Mesothelial cell of epicardium (in vitro differentiated cells): ENCODE data around the gene PCDHGA3. TPM values are rescaled to one million over a fixed set of nuclear protein-coding genes. Genes with fewer than 3 reads are reported as not detected.
"Not testable (repeated sequence)": the region's sequence is repeated elsewhere in the genome, so short reads cannot be mapped to it uniquely, and the experiment has no call there.

ENCODE experiments used
- DNase-seq, 2 experiments: peaks; one replicate each; pipeline ENCODE4 v3.0.0; 2021; ENCODE audit warnings: low spot score in 2 of 2; ENCODE audit not compliant: unreplicated experiment in 2 of 2
- H3K27ac Mint-ChIP-seq: 2 replicates; pipeline ENCODE4 v1.8.0; 2021; ENCODE audit warnings: mixed read lengths
- H3K27me3 Mint-ChIP-seq: 2 replicates; pipeline ENCODE4 v1.8.0; 2021; ENCODE audit warnings: low read depth, mixed read lengths
- H3K36me3 Mint-ChIP-seq: 2 replicates; pipeline ENCODE4 v1.8.0; 2021; ENCODE audit warnings: mixed read lengths
- H3K4me1 Mint-ChIP-seq: 2 replicates; pipeline ENCODE4 v1.8.0; 2021; ENCODE audit warnings: mixed read lengths
- H3K4me3 Mint-ChIP-seq: 2 replicates; pipeline ENCODE4 v1.8.0; 2021; ENCODE audit warnings: mild to moderate bottlenecking, moderate library complexity, mixed read lengths
- H3K9me3 Mint-ChIP-seq: 2 replicates; pipeline ENCODE4 v1.8.0; 2021; ENCODE audit warnings: mixed read lengths
- CTCF ChIP-seq: fragments of 200-600 bp; sonication (generic); IDR thresholded peaks from one replicate; pipeline ENCODE4 v1.5.0; 2021; ENCODE audit warnings: antibody characterized with exemption; ENCODE audit not compliant: unreplicated experiment
- total RNA-seq: library from RNA; stranded (reverse); gene quantifications from 3 replicates; pipeline ENCODE4 v1.2.1, GENCODE V29; 2021

The PCDHGA3 gene
- total RNA-seq = 0.07 to 0.16 TPM (median 0.13 TPM) in 3 replicates

- H3K4me1 Mint-ChIP-seq = no peaks in the 10 kb centered on the region
- no peaks in the 10 kb centered on the region for H3K27me3 Mint-ChIP-seq
- TF ChIP-seq CTCF = no peak
- peaks cover 58% of the 10 kb centered on the region for H3K9me3 Mint-ChIP-seq
- no peak for DNase-seq
- H3K36me3 Mint-ChIP-seq = peaks cover 15% of the 10 kb centered on the region
- H3K27ac Mint-ChIP-seq = no peak within 1 kb of the TSS
- no peak within 1 kb of the TSS for H3K4me3 Mint-ChIP-seq
Measured at GRCh38 chr5:141343242-141343952, at the start of gene PCDHGA3. Gene PCDHGA3, plus strand, starts transcription at chr5:141343829. Its CDS starts 205 bp downstream, at chr5:141344034.

- H3K27ac Mint-ChIP-seq = no peak overlapping the region
- no peaks in the 10 kb centered on the region for H3K27me3 Mint-ChIP-seq
- peaks cover 73% of the 10 kb centered on the region for H3K9me3 Mint-ChIP-seq
- no peak overlapping the region for H3K4me3 Mint-ChIP-seq
- TF ChIP-seq CTCF = no peak
- no peaks in the 10 kb centered on the region for H3K4me1 Mint-ChIP-seq
- no peak for DNase-seq
- peaks cover 79% of the 10 kb centered on the region for H3K36me3 Mint-ChIP-seq
Measured at GRCh38 chr5:141298376-141298775, 45.3 kb upstream of the PCDHGA3 start.

- no peaks in the 10 kb centered on the region for H3K4me1 Mint-ChIP-seq
- H3K9me3 Mint-ChIP-seq = peaks cover 69% of the 10 kb centered on the region
- no peaks in the 10 kb centered on the region for H3K27me3 Mint-ChIP-seq
- H3K27ac Mint-ChIP-seq = no peak within 1 kb of the TSS
- H3K36me3 Mint-ChIP-seq = peaks cover 80% of the 10 kb centered on the region
- no peak within 1 kb of the TSS for H3K4me3 Mint-ChIP-seq
- no peak for DNase-seq
- no peak for TF ChIP-seq CTCF
Measured at GRCh38 chr5:141303756-141304155, 39.9 kb upstream of the PCDHGA3 start, which contains the start of gene SLC25A2. Gene SLC25A2, minus strand, starts transcription at chr5:141304049. Its CDS starts 184 bp downstream, at chr5:141303865.

GRCh38 chr5:141306630-141307029 is 37.0 kb upstream of the PCDHGA3 start:
- Mint-ChIP-seq H3K4me3 (no peak overlapping the region), H3K9me3 (peaks cover 67% of the 10 kb centered on the region), H3K27me3 (no peaks in the 10 kb centered on the region), H3K27ac (no peak overlapping the region), H3K36me3 (peaks cover 86% of the 10 kb centered on the region), H3K4me1 (no peaks in the 10 kb centered on the region)
- TF ChIP-seq CTCF = no peak
- no peak for DNase-seq

GRCh38 chr5:141313711-141314110 is 29.9 kb upstream of the PCDHGA3 start:
- Mint-ChIP-seq H3K27ac (no peak overlapping the region), H3K9me3 (peaks cover 65% of the 10 kb centered on the region), H3K4me3 (no peak overlapping the region), H3K4me1 (peaks cover 1% of the 10 kb centered on the region), H3K27me3 (no peaks in the 10 kb centered on the region), H3K36me3 (peaks cover 86% of the 10 kb centered on the region)
- no peak for TF ChIP-seq CTCF
- DNase-seq = no peak

GRCh38 chr5:141316963-141317362 is 26.7 kb upstream of the PCDHGA3 start:
- H3K9me3 Mint-ChIP-seq = peaks cover 68% of the 10 kb centered on the region
- not testable (repeated sequence) for H3K27me3 Mint-ChIP-seq, H3K27ac Mint-ChIP-seq, DNase-seq, H3K4me1 Mint-ChIP-seq, H3K4me3 Mint-ChIP-seq
- H3K36me3 Mint-ChIP-seq = peaks cover 74% of the 10 kb centered on the region
